WTC11 (cell line): ENCODE data around the gene ASTN2.

Source experiments
- CTCF ChIP-seq: fragments of 200-600 bp; IDR thresholded peaks from 2 replicates; pipeline ENCODE4 v1.8.0; 2022; ENCODE audit warnings: antibody characterized with exemption
- FOXK1 ChIP-seq: sonication (generic); formaldehyde crosslinking; IDR thresholded peaks from 2 replicates; pipeline ENCODE4 v1.8.0; 2022; ENCODE audit warnings: mild to moderate bottlenecking, moderate library complexity, missing genetic modification reagents
- GRHL2 ChIP-seq: fragments of 250-450 bp; sonication (Bioruptor Pico); IDR thresholded peaks from 2 replicates; pipeline ENCODE4 v1.8.0; 2022; ENCODE audit warnings: mild to moderate bottlenecking, moderate library complexity; ENCODE audit not compliant: insufficient replicate concordance, severe bottlenecking
- MAX ChIP-seq: sonication (generic); formaldehyde crosslinking; IDR thresholded peaks from 2 replicates; pipeline ENCODE4 v1.8.0; 2022; ENCODE audit warnings: mild to moderate bottlenecking, missing genetic modification reagents
- TEAD1 ChIP-seq: sonication (generic); formaldehyde crosslinking; IDR thresholded peaks from 2 replicates; pipeline ENCODE4 v1.8.0; 2022; ENCODE audit warnings: mild to moderate bottlenecking, missing genetic modification reagents
- USF1 ChIP-seq: sonication (generic); formaldehyde crosslinking; IDR thresholded peaks from 2 replicates; pipeline ENCODE4 v1.8.0; 2022; ENCODE audit warnings: mild to moderate bottlenecking, missing genetic modification reagents
- ZNF121 ChIP-seq: sonication (generic); formaldehyde crosslinking; IDR thresholded peaks from 2 replicates; pipeline ENCODE4 v1.8.0; 2023; ENCODE audit warnings: missing genetic modification reagents
- ZNF232 ChIP-seq: sonication (generic); formaldehyde crosslinking; IDR thresholded peaks from 2 replicates; pipeline ENCODE4 v1.8.0; 2022; ENCODE audit warnings: mild to moderate bottlenecking, missing genetic modification reagents
- ZNF317 ChIP-seq: sonication (generic); formaldehyde crosslinking; IDR thresholded peaks from 2 replicates; pipeline ENCODE4 v1.8.1; 2023; ENCODE audit warnings: low read depth, mild to moderate bottlenecking, moderate library complexity, missing genetic modification reagents, borderline replicate concordance
- ZNF425 ChIP-seq: fragments of 250-450 bp; sonication (Bioruptor Pico); conservative IDR thresholded peaks from 2 replicates; pipeline ENCODE4 v1.9.0; 2021; ENCODE audit warnings: mild to moderate bottlenecking
- TF ChIP-seq, protein P1 (sequence below): sonication (generic); formaldehyde crosslinking; conservative IDR thresholded peaks from 2 replicates; pipeline ENCODE4 v1.8.1; 2023; ENCODE audit warnings: mild to moderate bottlenecking, low read depth, missing genetic modification reagents, moderate library complexity

DNA sequence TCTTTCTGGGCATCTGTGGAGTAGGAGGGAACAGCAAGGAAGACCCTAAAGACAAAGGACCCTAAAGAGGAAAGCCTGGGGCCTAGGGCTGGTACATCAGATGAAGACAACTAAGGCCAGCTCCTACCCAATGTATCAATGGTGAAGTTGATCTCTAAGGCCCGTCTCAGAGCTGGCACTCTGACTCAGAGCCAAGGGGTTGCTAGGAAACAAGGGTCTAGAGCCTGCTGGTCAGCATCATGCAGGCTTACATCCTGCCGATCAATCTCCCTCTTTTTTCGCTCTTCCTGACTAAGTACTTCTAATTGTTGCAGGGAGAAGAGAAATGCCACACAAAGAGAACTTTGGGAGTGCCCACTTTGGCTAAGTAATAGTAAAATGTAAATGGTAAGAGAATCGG, 701.6 kb downstream of the ASTN2 start:
- no peak for TF ChIP-seq FOXK1 (CRISPR knock-in tag)
- no peak for TF ChIP-seq ZNF232 (CRISPR knock-in tag)
- TF ChIP-seq, protein P1, sequence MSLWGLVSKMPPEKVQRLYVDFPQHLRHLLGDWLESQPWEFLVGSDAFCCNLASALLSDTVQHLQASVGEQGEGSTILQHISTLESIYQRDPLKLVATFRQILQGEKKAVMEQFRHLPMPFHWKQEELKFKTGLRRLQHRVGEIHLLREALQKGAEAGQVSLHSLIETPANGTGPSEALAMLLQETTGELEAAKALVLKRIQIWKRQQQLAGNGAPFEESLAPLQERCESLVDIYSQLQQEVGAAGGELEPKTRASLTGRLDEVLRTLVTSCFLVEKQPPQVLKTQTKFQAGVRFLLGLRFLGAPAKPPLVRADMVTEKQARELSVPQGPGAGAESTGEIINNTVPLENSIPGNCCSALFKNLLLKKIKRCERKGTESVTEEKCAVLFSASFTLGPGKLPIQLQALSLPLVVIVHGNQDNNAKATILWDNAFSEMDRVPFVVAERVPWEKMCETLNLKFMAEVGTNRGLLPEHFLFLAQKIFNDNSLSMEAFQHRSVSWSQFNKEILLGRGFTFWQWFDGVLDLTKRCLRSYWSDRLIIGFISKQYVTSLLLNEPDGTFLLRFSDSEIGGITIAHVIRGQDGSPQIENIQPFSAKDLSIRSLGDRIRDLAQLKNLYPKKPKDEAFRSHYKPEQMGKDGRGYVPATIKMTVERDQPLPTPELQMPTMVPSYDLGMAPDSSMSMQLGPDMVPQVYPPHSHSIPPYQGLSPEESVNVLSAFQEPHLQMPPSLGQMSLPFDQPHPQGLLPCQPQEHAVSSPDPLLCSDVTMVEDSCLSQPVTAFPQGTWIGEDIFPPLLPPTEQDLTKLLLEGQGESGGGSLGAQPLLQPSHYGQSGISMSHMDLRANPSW (CRISPR knock-in tag) = no peak
- TF ChIP-seq GRHL2 (CRISPR knock-in tag) = no peak
- TF ChIP-seq TEAD1 (CRISPR knock-in tag) = no peak
- TF ChIP-seq CTCF = no peak
- no peak for TF ChIP-seq ZNF121 (CRISPR knock-in tag)
- TF ChIP-seq ZNF425 = no peak
- no peak for TF ChIP-seq ZNF317 (CRISPR knock-in tag)
- TF ChIP-seq USF1 (CRISPR knock-in tag) = no peak
- TF ChIP-seq MAX (CRISPR knock-in tag) = no peak
